Measurements from ENCODE around the gene INTS1.
"Not testable (repeated sequence)": the region's sequence is repeated elsewhere in the genome, so short reads cannot be mapped to it uniquely, and the experiment has no call there.

Gene INTS1

GRCh38 chr7:1529383-1530116 is 25.4 kb upstream of the INTS1 start:
- no peak for DNase-seq

- DNase-seq: no peak
Observed at GRCh38 chr7:1526271-1526754, 22.1 kb upstream of the INTS1 start.

GRCh38 chr7:1525409-1525808 is 21.2 kb upstream of the INTS1 start:
- DNase-seq: no peak

GRCh38 chr7:1523844-1524243 is 19.7 kb upstream of the INTS1 start:
- DNase-seq: no peak

GRCh38 chr7:1523208-1523607 is 19.0 kb upstream of the INTS1 start:
- DNase-seq: no peak

GRCh38 chr7:1521456-1521855 is 17.3 kb upstream of the INTS1 start:
- no peak for DNase-seq

- DNase-seq: no peak
Observed at GRCh38 chr7:1520539-1521234, 16.5 kb upstream of the INTS1 start.

- DNase-seq: not testable (repeated sequence)
Observed at GRCh38 chr7:1519322-1519922, 15.2 kb upstream of the INTS1 start.

- no peak for DNase-seq
Observed at GRCh38 chr7:1516586-1517251, 12.5 kb upstream of the INTS1 start.

- DNase-seq: not testable (repeated sequence)
Observed at GRCh38 chr7:1515509-1515967, 11.3 kb upstream of the INTS1 start.

- no peak for DNase-seq
Observed at GRCh38 chr7:1514995-1515401, 10.8 kb upstream of the INTS1 start.

- no peak for DNase-seq
Observed at GRCh38 chr7:1514407-1514806, 10.2 kb upstream of the INTS1 start.

- no peak for DNase-seq
Observed at GRCh38 chr7:1513657-1514095, 9.5 kb upstream of the INTS1 start.

GRCh38 chr7:1512781-1513656 is 8.8 kb upstream of the INTS1 start:
- DNase-seq: peak; percentile 77

GRCh38 chr7:1511444-1512422 is 7.5 kb upstream of the INTS1 start:
- no peak for DNase-seq

GRCh38 chr7:1510780-1511154 is 6.6 kb upstream of the INTS1 start:
- peak; percentile 53 for DNase-seq

GRCh38 chr7:1509226-1509625 is 5.0 kb upstream of the INTS1 start:
- no peak for DNase-seq

- no peak for DNase-seq
Observed at GRCh38 chr7:1508277-1508758, 4.1 kb upstream of the INTS1 start.

GRCh38 chr7:1505731-1506550 is 1.8 kb upstream of the INTS1 start:
- DNase-seq: no peak

- no peak for DNase-seq
Observed at GRCh38 chr7:1503390-1503789, 799 bp downstream of the INTS1 start.
